HepG2 (cell line): ENCODE results near the gene HDAC4. TPM values are rescaled to one million over a fixed set of nuclear protein-coding genes. Genes with fewer than 3 reads are reported as not detected.

ENCODE experiments used
- CERS6 ChIP-seq: sonication (generic); formaldehyde crosslinking; IDR thresholded peaks from 2 replicates; pipeline ENCODE4 v1.5.0; 2020; ENCODE audit warnings: missing genetic modification reagents
- CSRNP2 ChIP-seq: sonication (generic); formaldehyde crosslinking; conservative IDR thresholded peaks from 2 replicates; pipeline ENCODE4 v1.8.0; 2022; ENCODE audit warnings: low read depth, missing genetic modification reagents
- FOXJ3 ChIP-seq: sonication (generic); formaldehyde crosslinking; IDR thresholded peaks from 2 replicates; pipeline ENCODE4 v1.4.0; 2020; ENCODE audit warnings: missing genetic modification reagents, mild to moderate bottlenecking, borderline replicate concordance
- GMEB1 ChIP-seq: sonication (generic); formaldehyde crosslinking; IDR thresholded peaks from 2 replicates; pipeline ENCODE4 v1.5.1; 2020; ENCODE audit warnings: missing genetic modification reagents, mild to moderate bottlenecking, borderline replicate concordance
- HNRNPUL1 ChIP-seq: fragments of 200-400 bp; formaldehyde crosslinking; IDR thresholded peaks from 2 replicates; pipeline ENCODE4 v1.6.1; 2017; ENCODE audit warnings: low read depth, mild to moderate bottlenecking, low read length, moderate library complexity
- HOXA5 ChIP-seq: sonication (generic); formaldehyde crosslinking; IDR thresholded peaks from 2 replicates; pipeline ENCODE4 v1.4.0; 2020; ENCODE audit warnings: missing genetic modification reagents
- IKZF5 ChIP-seq: IDR thresholded peaks from 2 replicates; pipeline ENCODE4 v1.6.1; 2018; ENCODE audit warnings: missing genetic modification reagents, mild to moderate bottlenecking, missing compliant biosample characterization
- IRX3 ChIP-seq: sonication (generic); formaldehyde crosslinking; IDR thresholded peaks from 2 replicates; pipeline ENCODE4 v1.8.1; 2023; ENCODE audit warnings: mild to moderate bottlenecking, low read depth, missing genetic modification reagents, borderline replicate concordance
- MAF1 ChIP-seq: sonication (generic); formaldehyde crosslinking; IDR thresholded peaks from 2 replicates; pipeline ENCODE4 v1.5.0; 2020; ENCODE audit warnings: missing genetic modification reagents, borderline replicate concordance
- MAFK ChIP-seq, 2 experiments: IDR thresholded peaks in 1 of 2; conservative IDR thresholded peaks in 1 of 2; 2 replicates each; pipeline ENCODE4 v1.6.1; 2011; ENCODE audit warnings: improper control_type of control experiment in 2 of 2, low read length in 2 of 2
- NFRKB ChIP-seq: fragments of 450-650 bp; IDR thresholded peaks from 2 replicates; pipeline ENCODE4 v1.6.1; 2017
- PLRG1 ChIP-seq: fragments of 450-650 bp; conservative IDR thresholded peaks from 2 replicates; pipeline ENCODE4 v1.6.1; 2016
- TCF12 ChIP-seq, 2 experiments: fragments of 450-650 bp in 1 of 2; sonication (generic) in 1 of 2; formaldehyde crosslinking in 1 of 2; IDR thresholded peaks; 2 replicates each; pipeline versions ENCODE4 v1.6.1 to v1.8.0; 2017 to 2022; ENCODE audit warnings: antibody characterized with exemption in 1 of 2, mild to moderate bottlenecking in 1 of 2, missing genetic modification reagents in 1 of 2, moderate library complexity in 1 of 2
- TIGD3 ChIP-seq: sonication (generic); formaldehyde crosslinking; IDR thresholded peaks from 2 replicates; pipeline ENCODE4 v1.5.1; 2020; ENCODE audit warnings: mild to moderate bottlenecking, missing genetic modification reagents, borderline replicate concordance
- XBP1 ChIP-seq: sonication (generic); formaldehyde crosslinking; IDR thresholded peaks from 2 replicates; pipeline ENCODE4 v1.5.0; 2020; ENCODE audit warnings: missing genetic modification reagents
- ZMYM4 ChIP-seq: sonication (generic); formaldehyde crosslinking; IDR thresholded peaks from 2 replicates; pipeline ENCODE4 v1.8.1; 2023; ENCODE audit warnings: mild to moderate bottlenecking, missing genetic modification reagents
- ZNF160 ChIP-seq: sonication (generic); formaldehyde crosslinking; IDR thresholded peaks from 2 replicates; pipeline ENCODE4 v1.8.0; 2022; ENCODE audit warnings: mild to moderate bottlenecking, inconsistent platforms, missing genetic modification reagents
- ZNF256 ChIP-seq: sonication (generic); formaldehyde crosslinking; conservative IDR thresholded peaks from 2 replicates; pipeline ENCODE4 v1.4.0; 2020; ENCODE audit warnings: missing genetic modification reagents
- ZNF292 ChIP-seq: sonication (generic); formaldehyde crosslinking; IDR thresholded peaks from 2 replicates; pipeline ENCODE4 v1.8.1; 2022; ENCODE audit warnings: mild to moderate bottlenecking, low read depth, missing genetic modification reagents, borderline replicate concordance
- ZNF570 ChIP-seq: sonication (generic); formaldehyde crosslinking; IDR thresholded peaks from 2 replicates; pipeline ENCODE4 v1.4.0; 2020; ENCODE audit warnings: mild to moderate bottlenecking, missing genetic modification reagents, borderline replicate concordance
- ZNF614 ChIP-seq: IDR thresholded peaks from 2 replicates; pipeline ENCODE4 v1.6.1; 2018; ENCODE audit warnings: missing biosample characterization, missing genetic modification reagents, inconsistent platforms, borderline replicate concordance
- ZSCAN20 ChIP-seq: sonication (generic); formaldehyde crosslinking; IDR thresholded peaks from 2 replicates; pipeline ENCODE4 v1.4.0; 2020; ENCODE audit warnings: missing genetic modification reagents, mild to moderate bottlenecking, borderline replicate concordance
- polyA plus RNA-seq, 8 experiments: library from polyadenylated mRNA; depleted of rRNA in 3 of 8; stranded (reverse) in 7 of 8; unstranded in 1 of 8; fragments of >200 nt; fragmentation: Illumina TruSeq in 4 of 8; extraction: Trizol in 4 of 8; gene quantifications; 2 replicates each; pipeline versions ENCODE4 v1.2.1 to v1.2.3, GENCODE V29; 2011 to 2016; ENCODE audit warnings: low read depth in 4 of 8, missing spikeins in 1 of 8, mixed read lengths in 1 of 8; ENCODE audit not compliant: insufficient read depth in 1 of 8
- total RNA-seq, 5 experiments: library from RNA; depleted of rRNA; stranded (reverse); fragments of >200 nt; fragmentation: Illumina TruSeq; extraction: Trizol; gene quantifications; 2 replicates each; pipeline ENCODE4 v1.2.3, GENCODE V29; 2016; ENCODE audit warnings: low read depth in 1 of 5

HDAC4 gene
- total and polyA plus RNA-seq, 2 of the 13 experiments (the other 11 are each of a cell fraction or from before 2014, with no cell fraction given), result 10.1 to 11.5 TPM

GRCh38 chr2:239297142-239298004 lies 103.4 kb downstream of the HDAC4 start (continued):
- TF ChIP-seq GMEB1 (CRISPR knock-in tag), result no peak
- TF ChIP-seq TCF12 (IDR thresholded peaks at IDR 0.05), result no peak
- no peak for TF ChIP-seq TCF12 (CRISPR knock-in tag; IDR thresholded peaks at IDR 0.05)
- TF ChIP-seq IRX3 (CRISPR knock-in tag), result no peak
- no peak for TF ChIP-seq MAFK (conservative IDR thresholded peaks at IDR 0.05 in 1 of 2, IDR thresholded peaks at IDR 0.05 in 1 of 2; ENCODE audit: low read length in 2 of 2)
- TF ChIP-seq HNRNPUL1, result no peak
- no peak for TF ChIP-seq ZNF160 (CRISPR knock-in tag)
- TF ChIP-seq XBP1, result no peak
- no peak for TF ChIP-seq PLRG1
- TF ChIP-seq IKZF5 (CRISPR knock-in tag), result no peak
- TF ChIP-seq MAF1 (CRISPR knock-in tag), result no peak
- TF ChIP-seq ZMYM4 (CRISPR knock-in tag), result no peak
- TF ChIP-seq HOXA5, result no peak
- TF ChIP-seq CSRNP2 (CRISPR knock-in tag), result no peak
- TF ChIP-seq ZNF614 (CRISPR knock-in tag), result no peak
- TF ChIP-seq ZNF292 (CRISPR knock-in tag), result no peak
- TF ChIP-seq ZNF570 (CRISPR knock-in tag), result no peak
- TF ChIP-seq ZNF256 (CRISPR knock-in tag), result no peak
- no peak for TF ChIP-seq FOXJ3 (CRISPR knock-in tag)
- TF ChIP-seq CERS6 (CRISPR knock-in tag), result no peak
- TF ChIP-seq NFRKB, result no peak
- TF ChIP-seq ZSCAN20, result no peak
- TF ChIP-seq TIGD3, result no peak
